ENCODE measurements around the gene NT5DC4.

The NT5DC4 gene

DNA sequence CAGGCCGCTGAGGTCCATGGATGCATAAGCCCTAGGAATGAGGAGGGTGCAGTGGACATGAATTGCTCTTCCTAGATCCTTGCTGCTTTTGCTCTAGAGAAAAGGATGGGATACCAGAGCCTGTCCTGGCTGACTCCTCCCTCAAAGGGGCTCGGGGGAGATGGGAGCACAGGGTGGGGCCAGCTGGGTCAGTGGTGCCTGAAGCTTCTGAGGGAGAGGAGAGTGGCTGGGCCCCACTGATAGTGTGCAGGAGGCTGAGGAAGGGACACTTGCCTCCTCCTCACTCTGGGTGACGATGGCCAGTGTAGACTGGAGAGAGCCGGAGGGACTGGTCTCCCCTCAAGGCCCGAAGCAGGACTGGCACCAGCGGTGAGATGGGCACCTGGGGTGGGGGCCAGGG lies at the start of gene NT5DC4:
Gene NT5DC4, plus strand, starts transcription at position 236 of the 400 bp plus-strand sequence. Its CDS starts 60 bp downstream, at position 296.
- no peak for DNase-seq (ENCODE audit: low spot score)

DNA sequence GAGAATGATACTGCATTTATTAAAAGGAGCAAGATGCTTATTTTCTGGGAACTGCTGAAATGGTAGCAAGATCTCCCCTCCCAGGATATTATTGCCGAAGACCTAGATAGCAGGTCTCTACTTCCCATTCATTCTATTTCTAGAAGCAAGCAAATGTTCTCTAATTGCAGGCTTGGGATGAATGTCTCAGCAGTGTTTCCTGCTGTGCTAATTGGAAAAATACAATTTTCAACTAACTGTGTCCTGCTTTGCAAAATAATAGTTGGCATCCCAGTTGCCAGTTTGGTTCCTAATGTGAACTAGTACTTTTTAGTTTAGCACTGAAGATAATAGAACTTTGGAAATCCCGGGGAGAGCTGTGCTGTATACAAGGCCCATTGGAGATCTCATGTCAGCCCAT lies 49.0 kb upstream of the NT5DC4 start:
- no peak for DNase-seq (ENCODE audit: low spot score)

DNA sequence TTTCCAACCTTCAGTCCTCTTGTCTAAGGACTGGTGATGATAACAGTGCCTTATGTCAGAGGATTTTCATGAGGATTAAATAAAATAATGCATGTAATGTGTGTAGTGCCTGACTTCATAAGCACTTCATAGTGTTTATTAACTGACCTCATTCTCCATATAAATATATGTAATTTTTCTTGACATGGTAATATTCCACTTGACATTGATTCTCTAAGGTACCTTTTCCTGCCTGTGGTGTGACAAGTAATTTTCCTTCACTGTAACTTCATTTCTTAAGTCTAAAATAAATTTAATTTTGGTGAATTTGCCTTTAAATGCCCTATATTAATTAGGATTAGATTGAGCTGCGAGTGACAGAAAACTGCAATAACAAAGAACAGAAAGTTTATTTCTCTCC lies 47.8 kb upstream of the NT5DC4 start:
- DNase-seq (ENCODE audit: low spot score): no peak

DNA sequence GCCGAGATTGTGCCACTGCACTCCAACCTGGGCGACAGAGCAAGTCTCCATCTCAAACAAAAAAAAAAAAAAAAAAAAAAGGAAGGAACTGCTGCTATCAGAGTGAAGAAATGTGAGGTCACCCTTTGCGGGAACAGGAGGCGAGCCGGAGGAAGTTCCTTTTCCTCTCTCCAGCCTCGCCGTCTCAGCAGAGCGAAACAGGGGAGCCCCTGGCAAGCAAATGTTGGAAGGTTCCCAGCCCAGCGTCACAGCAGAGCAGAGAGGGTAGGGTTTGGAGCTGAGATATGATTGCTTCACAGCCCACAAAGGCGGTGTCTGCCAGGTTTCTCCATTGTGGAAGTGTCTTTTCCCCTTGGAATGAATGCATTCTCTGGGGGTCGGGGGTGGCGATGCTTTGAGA lies 46.6 kb upstream of the NT5DC4 start:
- DNase-seq (ENCODE audit: low spot score): no peak

DNA sequence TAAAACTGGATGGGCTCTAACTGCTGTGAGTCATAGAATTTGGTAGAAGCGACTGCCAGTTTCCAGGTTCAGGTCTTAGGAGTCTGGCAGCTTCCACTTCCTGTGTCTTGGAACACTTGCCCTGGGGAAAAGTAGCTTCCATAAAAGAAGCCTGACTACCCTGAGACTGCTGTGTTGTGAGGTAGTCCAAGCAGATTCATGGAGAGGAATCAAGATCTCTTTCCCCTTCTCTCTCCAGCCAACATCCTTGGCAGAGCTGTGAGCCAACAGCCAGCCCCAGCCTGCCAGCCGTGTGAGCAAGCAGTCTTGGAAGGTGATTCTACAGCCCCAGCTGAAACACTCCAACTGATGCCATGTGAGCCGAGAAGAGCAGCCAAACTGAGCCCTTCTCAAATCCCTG lies 41.3 kb upstream of the NT5DC4 start:
- DNase-seq (ENCODE audit: low spot score): peak; percentile 41

DNA sequence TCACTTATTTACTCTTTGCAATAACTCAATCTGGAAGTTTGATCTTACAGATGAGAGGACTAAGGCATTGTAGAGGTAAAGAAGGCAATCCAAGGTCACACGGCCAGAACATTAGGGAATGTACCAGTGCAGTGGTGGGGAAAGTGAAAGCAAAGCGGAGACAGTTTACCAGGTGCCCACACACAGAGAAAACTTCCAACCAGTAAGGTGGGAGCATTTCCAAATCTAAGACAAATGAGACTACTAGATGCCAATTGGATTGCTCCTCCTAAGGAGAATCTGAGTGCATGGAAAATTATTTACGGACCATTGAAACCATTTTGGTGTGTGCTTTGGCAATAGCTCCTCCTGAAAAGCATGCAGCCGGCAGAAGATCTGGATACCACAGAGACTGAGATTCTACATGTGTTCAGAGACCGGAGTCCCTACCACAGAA lies 40.1 kb upstream of the NT5DC4 start:
- no peak for DNase-seq (ENCODE audit: low spot score)

DNA sequence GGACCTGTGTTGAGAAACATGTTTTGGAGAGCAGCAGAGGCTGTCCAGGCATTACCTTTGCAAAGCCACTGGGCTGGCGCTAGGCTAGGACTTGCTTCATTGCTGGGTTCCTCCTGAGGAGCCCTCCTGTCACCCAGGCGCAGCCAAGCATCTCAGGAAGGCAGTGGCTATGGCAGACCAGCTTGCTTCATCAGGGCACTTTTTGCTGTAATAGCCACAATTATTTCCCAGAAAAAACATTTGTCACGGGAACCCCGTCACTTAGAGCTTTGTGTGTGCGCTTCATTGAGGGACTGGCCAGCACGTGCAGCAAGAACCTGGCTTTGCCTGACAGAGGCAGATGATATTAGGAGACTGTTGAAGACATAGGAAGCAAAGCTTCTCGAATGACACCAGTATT lies 38.7 kb upstream of the NT5DC4 start:
- no peak for DNase-seq (ENCODE audit: low spot score)

DNA sequence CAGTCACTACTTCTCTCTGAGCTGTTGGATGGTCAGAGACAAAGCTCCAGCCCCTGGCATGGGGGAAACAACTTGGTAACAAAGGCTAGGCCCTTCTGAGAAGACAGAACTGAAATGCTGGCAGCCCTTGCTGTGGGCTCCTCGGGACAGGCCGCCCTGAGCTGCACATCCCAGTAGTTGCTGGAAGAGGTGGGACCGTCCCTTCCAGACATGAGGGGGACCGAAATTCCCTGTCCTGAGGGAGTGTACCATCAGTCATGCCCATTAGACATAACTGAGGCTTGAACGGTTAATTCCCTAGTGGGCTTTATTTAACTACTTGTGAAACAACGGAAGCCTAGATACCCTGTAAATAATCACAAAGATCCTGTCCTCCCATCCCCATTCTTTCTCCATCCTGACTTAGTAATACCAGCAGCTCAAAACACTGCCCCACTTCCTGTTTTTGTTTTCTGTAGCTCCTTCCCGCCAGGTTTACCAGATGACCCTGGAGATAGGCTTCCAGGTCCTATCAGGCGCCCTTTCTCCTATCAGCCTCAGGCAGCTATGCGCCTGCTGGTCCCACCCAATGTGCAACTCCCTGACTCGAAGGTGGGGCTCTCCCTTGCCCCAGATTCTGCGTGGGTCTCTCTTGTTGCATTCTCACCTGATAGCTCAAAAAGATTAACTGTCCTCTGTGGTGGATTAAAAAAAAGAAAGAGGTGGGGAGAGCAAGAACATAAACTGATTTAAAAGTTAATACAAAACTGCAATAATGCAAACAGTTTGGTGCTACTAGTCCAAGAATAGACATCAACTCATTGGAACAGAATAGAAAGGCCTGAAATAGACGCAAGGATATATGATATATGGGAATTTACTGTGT lies 37.0 kb upstream of the NT5DC4 start:
- no peak for DNase-seq (ENCODE audit: low spot score)

DNA sequence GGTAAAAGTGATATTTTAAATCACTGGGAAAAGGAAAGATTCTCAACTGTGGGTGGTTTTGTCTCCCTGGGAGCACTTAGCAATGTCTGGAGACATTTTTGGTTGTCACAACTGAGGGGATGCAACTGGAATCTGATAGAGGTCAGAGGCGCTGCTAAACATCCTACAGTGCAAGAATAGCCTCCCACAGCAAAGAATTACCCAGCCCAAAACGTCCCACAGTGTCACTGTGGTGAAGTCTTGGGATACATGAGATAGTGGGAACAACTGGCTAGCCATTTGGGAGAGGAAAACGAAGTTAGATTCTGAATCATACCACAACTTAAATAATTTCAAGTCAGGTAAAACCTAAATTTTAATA lies 36.4 kb upstream of the NT5DC4 start:
- DNase-seq (ENCODE audit: low spot score): no peak

DNA sequence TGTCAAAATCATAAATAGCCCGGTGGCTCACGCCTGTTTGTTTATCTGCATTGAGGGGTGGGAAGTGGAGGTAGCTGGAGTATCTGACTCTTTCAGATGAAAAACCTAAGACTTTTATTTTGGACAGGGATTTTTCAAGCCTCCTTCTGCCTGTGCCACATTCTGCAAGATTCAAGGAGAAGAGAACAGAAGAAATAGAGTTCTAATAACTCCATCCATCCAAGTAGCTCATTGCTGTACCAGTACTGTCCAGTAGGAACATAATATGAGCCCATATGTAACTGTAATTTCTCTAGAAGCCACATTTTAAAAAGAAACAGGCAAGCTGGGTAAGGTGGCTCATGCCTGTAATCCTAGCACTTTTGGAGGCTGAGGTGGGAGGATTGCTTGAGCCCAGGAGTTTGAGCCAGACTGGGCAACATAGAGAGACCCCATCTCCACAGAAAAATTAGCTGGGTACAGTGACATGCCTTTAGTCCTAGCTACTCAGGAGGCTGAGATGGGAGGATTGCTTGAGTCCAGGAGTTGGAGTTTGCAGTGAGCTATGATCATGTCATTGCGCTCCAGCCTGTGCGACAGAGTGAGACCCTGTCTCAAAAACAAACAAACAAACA lies 35.4 kb upstream of the NT5DC4 start:
- DNase-seq (ENCODE audit: low spot score): no peak

DNA sequence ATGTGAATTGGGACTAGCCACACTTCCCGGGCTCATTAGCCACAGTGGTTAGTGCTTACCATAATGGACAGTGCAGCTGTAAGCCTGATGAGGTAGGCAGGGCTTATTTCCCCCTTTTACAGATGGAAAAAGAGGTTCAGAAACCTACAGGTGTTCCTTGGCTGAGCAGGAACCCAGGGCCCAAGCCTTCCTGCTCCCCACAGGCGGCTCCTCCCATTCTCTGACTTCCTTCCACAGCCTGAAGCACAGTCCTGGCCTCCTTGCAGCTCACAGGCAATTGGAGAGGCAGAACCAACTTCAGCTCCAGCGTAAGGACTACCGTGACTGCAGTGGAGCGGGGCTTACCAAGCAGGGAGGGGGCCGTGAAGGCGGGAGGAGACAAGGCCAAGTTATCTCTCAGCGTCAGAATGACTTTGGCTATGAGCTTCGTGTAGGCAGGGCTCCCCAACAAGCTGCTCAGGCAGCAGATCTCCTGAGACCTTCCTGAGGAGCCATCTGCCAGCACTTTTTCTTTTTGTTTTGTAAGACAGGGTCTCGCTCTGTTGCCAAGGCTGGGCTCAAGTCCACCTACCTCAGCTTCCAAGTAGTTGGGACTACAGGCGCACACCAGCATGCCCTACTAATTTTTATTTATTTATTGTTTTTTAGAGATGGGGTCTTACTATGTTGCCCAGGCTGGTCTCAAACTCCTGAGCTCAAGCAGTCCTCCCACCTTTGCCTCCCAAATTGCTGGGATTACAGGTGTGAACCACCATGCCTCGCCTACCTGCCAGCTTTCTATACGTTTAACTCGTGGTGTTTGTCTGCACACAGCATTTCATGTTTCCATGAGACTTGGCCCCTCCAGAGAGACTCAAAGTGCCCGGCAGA lies 34.2 kb upstream of the NT5DC4 start:
- no peak for DNase-seq (ENCODE audit: low spot score)

DNA sequence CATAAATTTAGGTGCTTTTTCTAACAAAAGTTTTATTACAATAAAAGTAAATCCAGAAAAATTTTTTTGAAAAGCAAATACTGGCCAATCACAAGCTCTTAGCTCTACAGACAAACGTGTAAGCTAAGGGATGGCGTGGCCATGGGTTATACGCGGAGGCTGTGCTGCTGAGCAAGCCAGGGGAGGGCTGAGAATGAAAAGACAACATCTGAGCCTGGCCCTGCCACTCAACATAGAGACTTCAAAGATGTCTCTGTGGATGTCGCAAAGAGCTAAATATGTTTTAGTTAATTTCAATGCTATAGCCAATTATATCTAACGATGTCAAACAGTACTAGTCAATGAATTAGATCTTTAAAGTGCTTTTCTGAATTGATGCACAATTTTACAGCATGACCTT lies 33.3 kb upstream of the NT5DC4 start:
- DNase-seq (ENCODE audit: low spot score): no peak

DNA sequence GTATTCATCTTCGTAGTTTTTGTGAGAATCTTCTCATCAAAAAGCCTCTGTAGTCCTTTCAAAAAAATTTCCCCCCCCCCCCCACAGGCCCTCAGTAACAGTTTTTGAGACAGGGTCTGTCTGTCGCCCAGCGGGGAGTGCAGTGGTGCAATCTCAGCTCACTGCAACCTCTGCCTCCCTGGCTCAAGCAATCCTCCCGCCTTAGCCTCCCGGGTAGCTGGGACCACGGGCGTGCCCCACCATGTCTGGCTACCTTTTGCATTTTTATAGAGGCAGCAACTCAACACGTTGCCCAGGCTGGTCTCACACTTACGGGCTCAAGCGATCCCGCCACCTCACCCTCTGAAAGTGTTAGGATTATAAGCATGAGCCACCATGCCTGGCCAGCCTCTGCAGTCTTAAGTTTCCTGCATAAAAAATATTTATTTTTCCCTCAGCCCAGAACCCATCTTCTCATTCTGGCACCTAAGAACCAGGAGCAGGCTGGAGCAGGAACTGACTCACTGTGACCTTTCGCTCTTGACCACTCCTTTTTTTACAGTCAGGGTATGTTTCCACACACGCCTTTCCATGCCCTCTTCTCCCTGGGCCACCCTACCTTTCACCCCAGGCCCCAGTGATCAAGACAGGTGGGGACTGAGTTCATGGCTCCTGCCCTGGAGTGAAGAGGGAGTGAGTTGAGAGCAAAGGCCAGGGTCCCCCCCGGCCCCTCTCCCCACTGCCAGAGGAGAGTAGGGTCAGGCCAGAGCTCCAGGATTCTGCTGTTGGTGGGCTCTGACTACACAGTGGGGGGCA lies 32.5 kb upstream of the NT5DC4 start:
- DNase-seq (ENCODE audit: low spot score): no peak

DNA sequence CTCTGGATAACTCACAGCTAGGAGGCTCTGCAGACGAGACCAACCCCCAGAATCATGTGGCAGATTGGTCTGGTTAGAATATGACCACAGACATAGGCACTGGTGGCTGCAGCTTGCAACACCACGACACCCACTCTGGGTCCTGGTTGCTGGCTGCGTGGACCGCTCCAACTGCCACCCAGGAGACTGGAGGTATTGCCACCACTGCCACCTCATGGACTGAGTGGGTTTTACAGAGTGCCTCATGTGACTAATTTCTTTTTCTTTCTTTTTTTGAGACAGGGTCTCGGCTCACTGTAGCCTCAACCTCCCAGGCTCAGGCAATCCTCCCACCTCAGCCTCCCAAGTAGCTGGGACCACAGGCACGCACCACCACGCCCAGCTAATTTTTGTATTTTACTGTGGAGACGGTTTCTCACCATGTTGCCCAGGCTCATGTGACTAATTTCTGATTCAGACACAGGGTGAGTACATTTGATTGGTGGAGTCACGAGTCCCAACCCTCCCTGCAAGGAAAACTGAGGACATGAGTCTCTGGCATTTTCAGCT lies 29.9 kb upstream of the NT5DC4 start:
- peak; percentile 39 for DNase-seq (ENCODE audit: low spot score)

DNA sequence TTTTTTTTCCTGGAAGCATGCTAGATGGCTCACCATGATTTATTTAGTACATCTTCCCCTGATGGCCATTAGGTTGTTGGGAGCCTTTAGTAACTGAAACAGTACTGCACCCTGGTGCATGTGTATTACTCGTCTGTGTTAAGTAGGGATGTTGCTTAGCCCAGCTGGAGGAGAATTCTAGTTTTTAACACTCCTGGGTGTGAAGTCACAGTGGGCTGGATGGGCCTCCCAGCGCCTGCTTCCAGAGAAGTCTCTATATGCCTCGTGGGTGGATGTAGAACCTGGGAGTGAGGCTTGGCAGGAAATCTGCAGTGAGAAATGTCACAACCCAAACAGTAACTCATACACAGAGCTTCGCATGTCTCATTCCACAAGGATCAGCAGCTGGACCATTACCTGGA lies 28.9 kb upstream of the NT5DC4 start:
- DNase-seq (ENCODE audit: low spot score): no peak

DNA sequence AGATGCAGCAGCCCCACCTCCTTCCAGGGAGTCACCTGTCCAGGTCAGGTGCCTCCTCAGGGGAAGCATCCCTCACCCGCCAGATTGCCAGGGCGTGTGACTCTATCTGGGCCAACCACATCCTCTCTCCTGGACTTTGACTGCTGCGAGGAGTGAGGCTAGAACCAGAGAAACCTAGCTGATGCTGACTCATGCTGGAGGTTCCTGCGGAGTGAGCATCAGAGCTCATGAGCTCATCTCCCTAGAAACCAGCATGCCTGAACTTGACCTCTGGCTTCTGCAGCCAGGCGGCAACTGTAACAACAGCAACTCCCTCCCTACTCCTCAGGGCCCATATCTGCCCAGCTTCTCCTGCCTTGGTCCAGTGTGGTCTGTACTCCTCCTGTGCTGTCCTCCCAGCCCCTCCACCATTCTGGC lies 28.3 kb upstream of the NT5DC4 start:
- DNase-seq (ENCODE audit: low spot score): peak; percentile 90

DNA sequence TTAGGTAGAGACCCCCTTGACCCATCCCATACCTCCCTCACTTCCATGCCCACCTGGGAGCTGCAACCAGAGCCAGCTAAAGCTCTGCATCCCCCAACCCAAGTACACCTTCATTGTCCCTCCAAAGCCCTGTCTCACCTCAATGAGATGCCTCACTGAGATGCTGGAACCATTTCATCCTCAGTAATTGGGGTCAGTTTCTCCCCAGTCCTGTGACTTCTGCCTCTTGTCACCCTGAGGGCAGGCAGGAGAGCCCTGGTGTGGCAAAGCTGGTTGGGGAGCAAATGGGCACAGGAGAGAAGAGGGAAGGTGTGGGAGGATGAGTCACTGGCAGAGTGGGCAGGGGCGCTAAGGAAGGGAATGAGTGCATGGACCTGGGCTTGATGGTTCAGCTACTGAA lies 27.9 kb upstream of the NT5DC4 start:
- no peak for DNase-seq (ENCODE audit: low spot score)

DNA sequence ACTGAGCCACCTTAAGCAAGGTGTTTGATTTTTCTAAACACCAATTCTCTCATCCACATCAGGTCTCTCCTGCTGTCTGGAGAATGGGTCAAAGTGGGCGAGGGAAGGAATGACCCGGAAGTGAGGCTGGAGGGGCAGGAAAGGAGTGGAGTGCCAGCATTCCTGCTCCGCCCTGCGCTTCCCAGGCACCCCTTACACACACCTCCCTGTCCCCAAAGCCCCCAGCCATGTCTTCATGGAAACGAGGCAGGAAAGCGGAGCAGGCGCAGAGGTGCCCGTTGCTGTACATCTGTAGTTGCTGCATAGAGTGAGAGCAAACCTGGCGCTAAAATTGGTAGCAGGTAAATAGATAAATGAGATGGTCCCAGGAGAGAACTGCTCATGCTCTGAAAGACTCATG lies 27.2 kb upstream of the NT5DC4 start:
- DNase-seq (ENCODE audit: low spot score): no peak

DNA sequence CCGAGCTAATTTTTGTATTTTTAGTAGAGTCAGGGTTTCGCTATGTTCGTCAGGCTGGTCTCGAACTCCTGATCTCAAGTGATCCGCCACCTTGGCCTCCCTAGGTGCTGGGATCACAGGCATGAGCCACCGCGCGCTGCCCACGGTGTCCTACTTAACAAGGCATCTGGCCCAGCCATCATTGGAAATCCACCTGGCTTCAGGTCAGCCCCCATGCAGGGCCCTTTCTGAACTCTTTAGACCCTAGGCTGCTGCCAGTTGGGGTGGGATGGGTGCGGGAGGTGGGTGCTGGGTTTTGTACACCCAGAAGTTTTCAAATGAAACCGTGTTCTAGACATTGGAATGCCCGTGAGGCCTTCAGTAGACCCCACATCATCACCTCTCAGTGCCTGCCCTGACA lies 26.6 kb upstream of the NT5DC4 start:
- no peak for DNase-seq (ENCODE audit: low spot score)

DNA sequence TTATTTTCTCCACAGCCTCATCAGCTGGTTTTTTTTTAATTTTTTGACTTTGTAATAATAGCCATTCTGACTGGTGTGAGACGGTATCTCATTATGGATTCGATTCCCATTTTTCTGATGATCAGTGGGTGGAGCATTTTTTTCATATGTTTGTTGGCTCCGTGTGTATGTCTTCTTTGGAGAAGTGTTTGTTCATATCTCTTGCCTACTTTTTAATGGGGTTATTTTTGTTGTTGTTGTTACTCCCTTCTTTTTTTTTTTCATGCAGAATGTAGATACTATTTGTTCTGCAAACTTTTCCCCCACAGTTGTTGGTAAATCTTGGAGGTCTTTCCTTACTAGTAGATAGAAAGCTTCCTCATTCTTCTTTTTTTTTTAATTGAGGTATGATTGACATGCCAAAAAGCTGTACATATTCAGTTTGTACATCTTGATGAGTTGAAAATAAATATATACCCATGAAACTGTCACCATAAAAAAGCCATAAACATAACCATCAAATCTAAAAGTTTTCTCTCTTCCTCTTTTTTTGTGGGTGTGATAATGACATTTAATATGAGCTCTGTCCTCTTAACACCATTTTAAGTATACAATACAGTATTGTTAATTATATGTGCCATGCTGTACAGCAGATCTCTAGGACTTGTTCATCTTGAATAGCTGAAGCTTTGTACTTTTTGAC lies 21.8 kb upstream of the NT5DC4 start:
- no peak for DNase-seq (ENCODE audit: low spot score)

All from AG08396 (cell line).